AML-193 (cell line): Measurements from ENCODE around the gene SH2D4B.

Experiments used
- DNase-seq, 2 experiments: peaks; one replicate each; lab custom pipeline; 2025; lab: John Stamatoyannopoulos, UW

The SH2D4B gene

DNA sequence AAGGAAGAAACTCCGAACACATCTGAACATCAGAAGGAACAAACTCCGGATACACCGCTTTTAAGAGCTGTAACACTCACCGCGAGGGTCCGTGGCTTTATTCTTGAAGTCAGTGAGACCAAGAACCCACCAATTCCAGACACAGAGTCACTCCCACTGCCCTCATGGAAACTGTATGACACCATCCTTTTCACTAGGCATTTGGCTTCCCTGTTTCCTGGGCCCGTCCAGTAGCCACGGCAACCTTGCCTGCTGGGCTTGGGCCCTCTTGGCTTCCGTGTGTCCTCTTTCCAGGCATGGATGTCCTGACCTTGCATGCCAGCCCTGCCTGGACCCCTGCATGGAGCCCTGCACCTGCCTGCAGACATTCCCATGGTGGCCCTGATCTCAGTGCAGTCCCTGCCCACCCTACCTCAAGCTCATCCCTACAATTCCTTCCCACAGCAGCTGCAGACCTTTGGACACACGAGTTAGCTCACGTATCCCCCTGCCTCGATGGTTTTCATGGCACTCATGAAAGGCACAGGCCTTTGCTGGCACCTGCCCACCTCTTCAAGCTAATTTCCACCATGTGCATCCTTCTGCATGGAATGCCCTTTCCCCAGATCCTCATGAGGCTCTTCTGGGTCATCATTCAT, 6.7 kb downstream of the SH2D4B start:
- no peak for DNase-seq

DNA sequence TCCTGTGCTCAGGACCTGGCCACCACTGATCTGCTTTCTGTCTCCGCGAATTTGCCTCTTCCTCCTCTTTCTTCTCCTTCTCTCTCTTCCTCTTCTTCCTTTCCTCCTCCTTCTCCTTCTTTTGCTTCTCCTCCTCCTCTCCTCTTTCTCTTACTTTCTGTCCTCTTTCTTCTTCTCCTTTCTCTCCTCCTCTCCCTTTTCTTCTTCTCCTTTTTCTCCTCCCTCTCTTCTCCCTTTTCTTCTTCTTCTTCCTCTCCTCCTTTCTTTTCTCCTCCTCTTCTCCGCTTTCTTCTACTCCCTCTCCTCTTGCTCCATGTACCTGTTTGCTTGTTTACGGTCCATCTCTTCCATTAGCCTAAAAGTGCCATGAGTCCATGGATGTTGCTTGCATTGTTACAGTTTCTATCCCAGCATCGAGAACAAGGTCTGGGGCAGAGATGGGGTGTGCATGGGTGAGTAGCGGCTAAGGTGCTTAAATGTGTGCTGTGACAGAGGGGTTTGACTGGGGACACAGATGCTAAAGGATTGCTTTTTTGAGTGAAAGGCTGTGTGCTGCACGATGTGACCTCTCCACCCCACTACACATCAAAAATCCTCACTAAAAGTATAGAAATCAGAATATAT, 7.7 kb downstream of the SH2D4B start:
- DNase-seq: no peak

DNA sequence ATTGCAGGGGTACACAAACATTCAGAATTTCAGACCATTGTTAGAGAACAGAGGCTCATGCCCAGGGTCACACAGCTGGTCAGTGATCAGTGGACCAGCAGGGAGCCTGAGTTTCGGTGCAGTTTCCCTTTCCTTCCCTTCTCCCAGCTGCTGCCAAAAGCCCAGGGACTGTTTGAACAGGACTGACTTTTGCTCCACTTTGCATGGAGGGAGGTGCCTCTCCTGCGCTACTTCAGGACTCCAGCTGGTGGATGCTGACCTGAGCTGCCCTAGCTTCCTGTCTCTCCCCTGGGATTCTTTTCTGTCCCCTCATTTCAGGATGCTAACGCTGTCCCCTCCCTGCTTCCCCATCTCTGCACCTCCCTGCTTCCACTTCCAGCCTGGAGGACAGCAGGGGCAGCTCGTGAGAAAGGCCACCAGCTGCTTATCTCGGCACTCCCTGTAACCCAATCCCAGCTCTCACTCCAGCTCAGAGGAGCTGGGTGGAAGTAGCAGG, 14.5 kb downstream of the SH2D4B start:
- no peak for DNase-seq

DNA sequence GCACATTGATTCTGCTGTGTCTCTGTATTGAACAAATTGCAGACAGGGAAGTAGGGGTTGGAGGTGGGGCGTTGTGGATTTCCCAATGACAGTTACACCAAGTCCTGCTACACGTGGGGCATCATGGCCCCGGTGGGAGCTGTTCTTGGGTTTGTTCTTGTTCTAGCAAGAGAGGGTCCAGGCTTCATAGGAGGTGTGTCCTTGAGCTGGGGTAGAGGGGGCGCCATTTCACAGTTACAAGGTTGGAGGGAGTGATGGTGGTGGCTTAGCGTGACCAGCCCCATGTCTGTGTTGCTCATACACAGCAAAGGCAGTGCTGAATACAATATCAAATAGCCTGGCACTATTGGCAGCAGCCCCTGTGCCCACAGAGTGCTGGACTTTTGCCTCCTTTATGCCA, 15.7 kb downstream of the SH2D4B start:
- no peak for DNase-seq

DNA sequence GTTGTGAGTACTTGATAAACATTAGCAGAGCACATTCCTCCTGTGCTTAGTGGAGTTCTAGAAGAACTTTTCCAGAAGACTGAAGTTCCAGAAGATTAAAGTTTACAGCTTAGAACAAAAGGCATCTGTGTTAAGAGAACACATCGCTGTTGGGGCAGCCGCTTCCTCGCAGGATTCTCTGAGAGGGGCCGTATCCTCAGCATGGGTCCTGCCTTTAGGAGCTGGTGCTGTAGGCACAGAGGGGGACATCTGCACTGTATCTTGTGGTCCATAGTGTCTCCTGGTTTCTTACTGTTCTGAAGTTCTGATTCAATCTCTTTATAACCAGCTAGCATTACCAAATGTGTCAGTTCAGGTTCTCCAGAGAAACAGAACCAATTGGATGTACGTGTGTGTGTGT, 16.3 kb downstream of the SH2D4B start:
- DNase-seq: no peak

DNA sequence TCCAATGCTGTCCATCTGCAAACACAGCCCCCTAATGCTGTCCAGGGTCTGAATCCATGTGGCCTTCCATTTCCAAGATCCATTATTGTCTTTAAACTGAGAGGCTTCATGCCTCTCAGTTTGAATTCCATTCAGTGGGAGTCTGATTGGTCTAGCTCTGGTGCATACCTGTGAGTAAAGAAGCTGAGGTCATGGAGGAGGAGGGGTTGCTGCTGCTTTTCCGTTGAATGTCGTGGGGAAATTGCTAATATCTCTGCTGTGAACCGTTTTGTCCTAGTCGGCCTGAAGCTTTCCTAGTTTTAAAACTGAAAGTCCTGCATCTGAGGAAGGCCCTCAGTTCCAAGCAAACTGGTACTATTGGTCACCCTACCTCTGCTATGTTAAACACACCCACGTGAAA, 17.7 kb downstream of the SH2D4B start:
- DNase-seq: no peak

DNA sequence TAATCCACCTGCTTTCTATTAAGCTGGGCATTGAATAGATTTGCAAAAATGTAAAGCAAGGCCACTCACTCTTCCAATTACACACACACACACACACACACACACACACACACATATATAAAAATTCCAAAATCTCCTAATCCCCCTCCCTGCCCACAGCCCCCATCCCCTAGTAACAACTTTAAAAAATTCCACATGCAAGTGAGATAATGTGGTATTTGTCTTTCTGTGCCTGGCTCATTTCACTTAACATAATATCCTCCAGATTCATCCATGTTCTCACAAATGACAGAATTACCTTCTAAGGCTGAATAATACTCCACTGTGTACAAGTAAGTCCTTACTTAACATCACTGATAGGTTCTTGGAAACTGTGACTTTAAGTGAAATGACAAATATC, 24.2 kb downstream of the SH2D4B start:
- DNase-seq: no peak

DNA sequence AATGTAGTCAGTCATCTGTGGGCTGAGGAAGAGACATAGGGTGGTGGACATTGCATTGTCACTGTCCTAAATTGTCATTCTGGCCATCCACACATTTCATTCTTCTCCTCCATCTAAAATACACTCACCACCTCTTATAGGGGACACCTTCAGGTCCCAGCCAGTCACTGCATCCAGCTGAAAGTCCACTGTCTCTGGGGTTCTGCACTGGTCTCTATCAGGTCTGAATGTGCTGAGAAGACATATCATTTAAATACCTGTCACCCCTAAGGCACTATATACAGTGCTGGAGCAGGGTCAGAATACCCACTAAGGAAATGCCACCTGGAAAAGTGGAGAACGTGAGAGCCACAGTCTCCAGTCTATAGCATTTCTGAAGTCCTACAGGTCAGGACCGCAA, 29.6 kb downstream of the SH2D4B start:
- DNase-seq: no peak

DNA sequence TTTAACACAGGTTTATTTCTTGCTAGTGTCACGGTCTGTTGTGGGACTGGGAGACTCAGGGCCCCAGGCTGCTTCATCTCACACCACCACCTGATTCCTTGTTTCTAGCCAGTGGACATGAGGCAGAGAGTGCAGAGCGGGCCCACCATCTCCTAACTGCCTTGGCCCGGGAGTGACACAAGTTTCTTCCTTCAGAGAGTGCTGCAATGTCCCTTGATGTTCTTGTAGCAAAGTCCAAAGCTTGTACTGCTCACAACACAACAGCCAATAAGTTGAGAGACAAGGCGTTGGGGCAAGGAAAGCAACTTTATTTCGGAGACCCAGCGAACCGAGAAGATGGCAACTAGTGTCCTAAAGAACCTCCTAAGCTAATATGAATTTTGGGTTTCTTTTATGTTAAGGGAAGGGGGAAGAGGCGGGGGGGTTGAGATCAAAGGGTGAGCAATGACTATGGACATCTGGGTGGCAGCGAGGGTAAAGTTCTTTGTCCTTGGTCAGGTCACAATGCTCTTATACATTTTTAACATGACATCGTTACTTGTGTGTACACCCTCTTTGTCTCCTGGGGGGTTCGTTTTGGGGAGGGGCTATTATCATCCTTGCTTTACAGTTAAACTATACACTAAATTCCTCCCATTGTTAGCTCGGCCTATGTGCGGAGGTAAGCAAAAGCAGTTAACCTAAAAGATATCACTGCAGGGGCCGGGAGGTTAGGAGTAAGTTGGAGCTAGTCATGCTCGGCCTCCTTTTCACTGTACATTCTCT, 31.6 kb downstream of the SH2D4B start:
- DNase-seq: no peak

DNA sequence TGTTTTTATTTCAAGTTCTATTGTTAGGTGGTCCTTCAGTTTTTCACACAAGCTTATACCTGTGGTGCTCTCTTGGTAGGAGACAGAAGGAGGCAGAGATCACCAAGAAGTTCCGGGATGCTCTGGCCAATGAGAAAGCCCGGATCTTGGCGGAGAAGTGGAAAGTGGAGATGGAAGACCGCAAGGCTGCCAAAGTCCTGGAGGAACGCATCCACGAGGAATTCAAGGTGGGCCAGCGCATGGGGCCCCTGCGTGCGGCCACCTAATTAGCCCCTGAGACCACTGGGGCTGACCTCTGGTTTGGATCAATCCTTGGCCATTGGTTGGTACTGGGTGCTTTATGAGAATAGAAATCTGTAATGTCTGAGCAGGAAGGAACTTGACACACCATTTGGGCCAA, 33.6 kb downstream of the SH2D4B start:
- no peak for DNase-seq

DNA sequence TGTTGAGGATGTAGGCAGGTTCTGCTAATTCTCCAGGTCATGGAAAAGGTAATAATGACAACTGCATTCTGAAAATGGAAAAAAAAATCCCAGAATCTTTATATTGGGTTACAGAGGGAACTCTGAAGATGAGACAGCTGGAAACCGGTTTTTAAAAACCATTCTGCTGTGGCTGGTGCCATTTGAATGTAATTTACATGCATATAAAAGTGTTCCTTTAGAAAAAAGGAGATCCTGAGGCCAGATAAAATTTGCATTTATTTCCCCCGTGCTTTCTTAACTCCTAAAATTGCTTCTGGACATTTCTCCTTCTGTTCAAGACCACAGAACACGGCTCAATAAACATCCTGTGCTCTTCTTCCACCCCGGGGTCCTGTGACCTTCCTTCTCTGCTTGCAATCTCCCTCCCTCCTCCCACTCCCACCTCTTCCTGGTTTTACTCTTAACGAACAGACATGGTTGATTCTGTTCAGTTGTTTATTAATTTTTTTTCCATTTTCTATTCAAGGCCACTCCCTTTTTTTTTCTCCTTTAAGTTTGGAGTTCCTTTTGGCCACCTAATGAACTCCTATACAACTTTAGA, 41.6 kb downstream of the SH2D4B start:
- DNase-seq: no peak

DNA sequence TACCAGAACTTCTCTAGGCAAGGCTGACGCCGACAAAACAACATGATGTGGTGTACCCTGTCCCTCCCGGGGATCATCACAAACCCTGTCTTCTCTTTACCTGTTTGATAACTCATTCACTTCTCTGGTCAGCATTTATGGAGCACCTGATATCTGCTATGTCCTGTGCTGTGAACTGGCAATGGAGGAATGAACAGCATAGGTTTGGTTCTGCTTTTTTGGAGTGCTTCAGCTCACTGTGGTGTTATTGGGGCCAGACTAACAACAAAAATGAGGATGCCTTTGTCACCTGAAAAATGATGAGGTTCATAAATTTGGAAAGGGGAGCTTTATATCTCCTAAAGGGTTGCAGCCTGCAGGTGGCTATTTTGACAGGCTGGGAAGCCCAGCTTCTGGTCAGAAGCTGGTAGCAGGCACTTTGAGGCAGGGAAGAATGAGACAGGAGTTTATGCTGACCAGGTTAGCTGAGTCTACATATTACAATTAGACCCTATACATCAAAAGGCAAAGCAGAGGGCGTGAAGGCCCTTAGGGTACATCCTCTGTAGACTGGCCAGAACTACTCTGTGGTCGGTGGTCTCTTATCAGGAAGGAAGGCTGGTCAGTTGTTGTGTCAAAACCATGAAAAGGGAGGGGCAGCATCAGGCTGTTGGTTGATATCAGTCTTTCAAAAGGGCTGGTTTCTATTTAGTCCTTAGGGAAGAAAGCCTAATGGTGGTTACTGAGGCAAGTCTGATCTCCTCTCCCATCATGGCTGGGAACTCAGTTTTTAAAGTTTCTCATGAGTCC, 42.3 kb downstream of the SH2D4B start:
- no peak for DNase-seq

DNA sequence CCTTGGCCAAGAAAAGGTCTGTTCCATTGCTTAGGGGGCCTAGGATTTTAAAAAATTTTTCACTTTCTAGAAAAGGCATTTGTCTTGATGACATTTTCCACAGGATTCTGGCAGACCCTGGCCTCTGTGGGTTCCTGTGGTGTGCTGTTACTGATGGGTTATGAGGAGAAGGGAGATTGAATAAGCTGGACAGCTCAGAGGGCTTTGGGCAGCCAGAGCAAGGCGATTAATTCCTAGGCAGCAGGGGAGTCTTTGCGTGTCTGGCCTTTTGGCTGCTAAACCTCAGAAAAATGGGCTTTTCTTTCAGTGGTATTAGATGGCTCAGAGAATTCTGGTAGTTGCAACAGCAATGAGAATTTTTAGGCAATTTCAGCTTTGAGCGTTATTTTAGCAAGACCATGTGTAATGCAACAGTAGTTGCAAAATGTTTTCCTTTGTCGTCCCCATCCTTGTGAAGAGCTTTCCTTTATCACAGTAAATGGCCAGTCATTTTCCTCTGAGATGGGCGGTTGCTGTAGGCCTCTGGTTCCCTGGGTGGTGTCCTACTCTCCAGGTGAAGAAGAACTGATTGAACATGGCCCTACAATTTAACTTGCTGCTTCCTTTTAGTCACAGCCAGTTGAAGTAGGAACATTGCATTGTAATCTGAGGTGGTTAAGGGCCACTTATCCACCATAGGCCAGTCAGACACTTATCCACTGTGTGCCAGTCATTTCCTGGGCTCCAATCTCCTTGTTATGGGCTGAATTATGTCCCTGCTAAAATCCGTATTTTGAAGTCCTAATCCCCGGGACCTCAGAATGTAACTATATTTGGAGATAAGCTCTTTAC, 43.2 kb downstream of the SH2D4B start:
- peak; percentile 13 to 27 for DNase-seq

DNA sequence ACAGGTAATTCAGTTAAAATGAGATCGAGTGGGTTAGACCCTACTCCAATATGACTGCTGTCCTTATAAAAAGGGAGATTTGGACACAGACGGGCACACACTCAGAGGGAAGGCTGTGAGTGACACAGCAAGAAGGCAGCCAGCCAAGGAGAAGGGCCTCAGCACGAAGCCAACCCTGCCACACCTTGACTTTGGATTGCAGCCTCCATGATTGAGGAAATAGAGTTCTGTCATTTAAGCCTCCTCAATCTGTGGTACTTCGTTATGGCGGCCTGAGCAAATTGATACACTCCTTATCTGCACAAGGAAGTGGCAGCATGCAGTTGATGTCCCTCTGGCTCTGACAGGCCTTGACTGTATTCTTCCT, 43.8 kb downstream of the SH2D4B start:
- DNase-seq: no peak

DNA sequence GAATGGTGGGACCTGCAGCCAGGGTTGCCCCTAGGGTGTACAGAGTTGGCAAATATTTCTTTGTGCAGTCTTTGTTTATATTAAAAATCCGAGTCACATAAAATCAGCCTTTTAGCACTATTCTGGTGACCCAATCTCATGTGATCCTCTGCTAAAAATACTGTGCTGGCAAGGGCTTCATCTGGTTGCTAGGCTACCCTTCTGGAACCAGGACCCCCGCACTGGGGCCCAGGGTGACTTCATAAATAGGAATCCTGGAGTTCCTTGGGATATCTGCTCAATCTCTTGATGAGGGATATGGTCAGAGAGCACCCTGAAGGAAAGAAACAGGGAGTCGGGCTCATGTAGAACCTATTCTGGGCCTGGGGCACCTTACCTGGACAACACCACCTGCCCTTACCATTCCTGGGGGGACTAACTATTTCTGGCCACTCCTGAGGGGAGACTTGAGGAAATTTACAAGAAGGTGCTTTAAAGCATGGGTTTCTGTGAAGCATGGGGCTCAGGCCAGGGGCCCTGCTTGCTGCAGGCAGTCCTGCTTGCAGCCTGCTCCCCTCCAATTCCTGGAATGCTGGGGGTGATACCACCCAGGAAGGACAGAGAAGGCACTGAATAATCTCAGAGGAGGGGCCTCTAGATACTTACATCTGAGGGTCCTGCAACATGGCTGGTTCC, 44.7 kb downstream of the SH2D4B start:
- no peak for DNase-seq

DNA sequence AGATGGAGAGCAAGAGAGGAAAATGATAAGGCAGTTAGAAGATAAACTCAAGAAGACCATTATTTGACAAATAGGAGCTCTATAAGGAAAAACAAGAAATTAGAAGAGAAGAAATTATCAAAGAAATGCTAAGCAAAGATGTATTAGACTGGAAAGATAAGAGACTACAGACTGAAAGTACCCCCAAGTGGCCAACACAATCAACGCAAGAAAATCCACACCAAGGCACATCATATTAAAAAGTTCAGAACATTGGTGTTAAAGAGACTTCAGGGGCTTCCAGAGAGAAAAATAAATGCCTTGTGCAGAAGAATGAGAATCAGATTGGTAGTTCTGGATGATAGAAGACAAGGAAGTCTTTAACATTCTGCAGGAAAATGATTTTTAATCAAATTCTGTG, 46.0 kb downstream of the SH2D4B start:
- no peak for DNase-seq

DNA sequence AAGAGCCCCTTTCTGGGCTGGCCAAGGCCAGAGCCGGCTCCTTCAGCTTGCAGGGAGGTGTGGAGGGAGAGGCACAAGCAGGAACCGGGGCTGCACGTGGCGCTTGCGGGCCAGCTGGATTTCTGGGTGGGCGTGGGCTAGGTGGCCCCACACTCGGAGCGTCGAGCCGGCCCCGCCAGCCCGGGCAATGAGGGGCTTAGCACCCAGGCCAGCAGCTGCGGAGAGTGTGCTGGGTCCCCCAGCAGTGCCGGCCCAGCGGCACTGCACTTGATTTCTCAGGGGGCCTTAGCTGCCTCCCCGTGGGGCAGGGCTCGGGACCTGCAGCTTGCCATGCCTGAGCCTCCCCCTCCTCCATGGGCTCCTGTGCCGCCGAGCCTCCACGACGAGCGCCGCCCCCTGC, 48.1 kb downstream of the SH2D4B start:
- DNase-seq: no peak

DNA sequence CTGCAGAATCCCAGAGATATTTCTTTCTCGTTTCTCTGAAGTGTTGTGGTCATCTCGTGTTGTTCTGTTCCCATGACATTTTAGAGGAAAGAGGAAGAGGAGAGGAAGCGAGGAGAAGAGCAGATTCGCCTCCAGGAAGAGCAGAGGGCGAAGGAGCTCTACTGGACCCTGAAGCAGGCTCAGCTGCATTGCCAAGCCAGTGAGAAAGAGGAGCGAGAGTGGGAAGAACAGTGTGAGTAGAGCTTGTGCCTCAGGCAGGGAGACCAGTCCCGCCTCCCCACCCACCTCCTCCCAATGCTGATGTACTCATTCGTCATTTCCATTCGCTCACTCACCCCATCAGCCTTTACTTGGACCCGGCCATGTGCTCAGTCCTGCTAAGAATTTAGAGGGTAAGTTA, 50.8 kb downstream of the SH2D4B start:
- no peak for DNase-seq

DNA sequence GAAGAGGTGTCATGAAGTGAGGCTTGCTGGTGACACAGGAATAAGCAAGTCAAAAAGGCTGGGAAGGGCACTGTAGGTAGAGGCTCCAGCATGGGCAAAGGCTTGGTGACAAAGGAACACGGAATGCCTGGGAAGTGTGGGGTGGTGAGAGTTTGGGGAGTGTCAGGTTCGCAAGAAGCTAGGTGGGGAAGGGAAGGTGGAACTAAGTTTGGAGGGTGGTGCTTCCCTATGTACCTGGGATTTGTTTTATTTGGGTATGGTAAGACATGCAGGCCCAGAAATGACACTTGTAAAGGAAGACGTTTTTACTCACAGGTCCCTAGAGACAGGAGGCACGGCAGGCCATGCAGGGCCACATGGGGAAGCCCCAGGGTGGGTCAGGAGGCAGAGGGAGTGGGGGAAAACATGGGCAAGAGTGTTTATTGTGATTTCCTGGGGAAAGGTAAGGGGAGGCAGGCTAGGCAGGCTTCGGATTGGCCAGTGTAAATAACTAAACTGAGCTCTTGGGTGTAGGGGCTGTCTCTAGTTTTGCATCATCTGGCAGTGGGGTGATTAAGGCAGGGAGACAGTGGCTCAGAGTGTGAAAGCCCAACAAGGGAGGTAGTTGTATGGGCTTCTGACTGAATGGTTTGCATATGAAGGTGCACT, 52.1 kb downstream of the SH2D4B start:
- no peak for DNase-seq

DNA sequence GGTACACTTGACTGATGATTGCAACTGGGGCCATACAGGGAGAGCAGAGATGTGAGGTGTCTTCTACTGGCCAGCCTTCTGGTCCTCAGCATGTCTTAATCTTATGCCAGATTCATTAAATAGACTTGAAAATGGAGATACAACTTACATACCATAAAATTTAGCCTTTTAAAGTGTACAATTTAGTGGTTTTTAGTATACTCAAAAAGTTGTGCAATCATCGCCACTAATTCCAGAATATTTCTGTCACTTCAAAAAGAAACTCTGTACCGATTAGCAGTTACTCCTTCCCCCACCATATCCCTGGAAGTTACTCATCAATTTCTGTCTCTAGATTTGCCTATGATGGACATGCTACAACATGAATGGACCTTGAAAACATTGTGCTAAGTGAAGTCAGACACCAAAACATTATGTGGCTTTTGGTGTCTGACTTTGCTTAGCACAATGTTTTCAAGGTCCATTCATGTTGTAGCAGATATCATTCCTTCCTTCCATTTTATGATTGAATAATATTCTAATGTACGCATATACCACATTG, 53.0 kb downstream of the SH2D4B start:
- no peak for DNase-seq
